ENCODE measurements around the gene TRMT44.

TRMT44 gene

GRCh38 chr4:8517946-8518345 lies 77.4 kb downstream of the TRMT44 start:
- H3K4me3 ChIP-seq (ENCODE audit: low read depth in 1 of 2, low read length in 2 of 2): no peak overlapping the region
- H3K9me3 ChIP-seq (ENCODE audit: insufficient read depth, low read length, severe bottlenecking): no peaks in the 10 kb centered on the region
- no peak overlapping the region for H3K9ac ChIP-seq (ENCODE audit: low read depth, low read length)
- TF ChIP-seq EZH2 (IDR thresholded peaks at IDR 0.05; ENCODE audit: borderline replicate concordance, low read depth, low read length, severe bottlenecking) (no peak), CTCF (IDR thresholded peaks at IDR 0.05; ENCODE audit: borderline replicate concordance, extremely low read depth, low read length, poor library complexity, severe bottlenecking) (no peak)
- ATAC-seq (ENCODE audit: insufficient read depth, low read depth) (no peak), DNase-seq (no peak)
- H3K4me2 ChIP-seq (ENCODE audit: insufficient read depth, low read length): no peak overlapping the region
- H3K79me2 ChIP-seq (ENCODE audit: insufficient read depth, low read length): no peaks in the 10 kb centered on the region
- no peaks in the 10 kb centered on the region for H3K27me3 ChIP-seq (ENCODE audit: insufficient read depth, low read length, poor library complexity)
- no peaks in the 10 kb centered on the region for H3K4me1 ChIP-seq (ENCODE audit: insufficient read depth, low read length)
- no peak overlapping the region for H3K27ac ChIP-seq (ENCODE audit: low read length)
- no peak overlapping the region for H2AFZ ChIP-seq (ENCODE audit: low read depth, low read length)
- no peaks in the 10 kb centered on the region for H3K36me3 ChIP-seq (ENCODE audit: insufficient read depth, low read length)
- no peaks in the 10 kb centered on the region; the same call in 1 of the 2 replicates for H4K20me1 ChIP-seq (ENCODE audit: insufficient read depth, low read length)

DNA sequence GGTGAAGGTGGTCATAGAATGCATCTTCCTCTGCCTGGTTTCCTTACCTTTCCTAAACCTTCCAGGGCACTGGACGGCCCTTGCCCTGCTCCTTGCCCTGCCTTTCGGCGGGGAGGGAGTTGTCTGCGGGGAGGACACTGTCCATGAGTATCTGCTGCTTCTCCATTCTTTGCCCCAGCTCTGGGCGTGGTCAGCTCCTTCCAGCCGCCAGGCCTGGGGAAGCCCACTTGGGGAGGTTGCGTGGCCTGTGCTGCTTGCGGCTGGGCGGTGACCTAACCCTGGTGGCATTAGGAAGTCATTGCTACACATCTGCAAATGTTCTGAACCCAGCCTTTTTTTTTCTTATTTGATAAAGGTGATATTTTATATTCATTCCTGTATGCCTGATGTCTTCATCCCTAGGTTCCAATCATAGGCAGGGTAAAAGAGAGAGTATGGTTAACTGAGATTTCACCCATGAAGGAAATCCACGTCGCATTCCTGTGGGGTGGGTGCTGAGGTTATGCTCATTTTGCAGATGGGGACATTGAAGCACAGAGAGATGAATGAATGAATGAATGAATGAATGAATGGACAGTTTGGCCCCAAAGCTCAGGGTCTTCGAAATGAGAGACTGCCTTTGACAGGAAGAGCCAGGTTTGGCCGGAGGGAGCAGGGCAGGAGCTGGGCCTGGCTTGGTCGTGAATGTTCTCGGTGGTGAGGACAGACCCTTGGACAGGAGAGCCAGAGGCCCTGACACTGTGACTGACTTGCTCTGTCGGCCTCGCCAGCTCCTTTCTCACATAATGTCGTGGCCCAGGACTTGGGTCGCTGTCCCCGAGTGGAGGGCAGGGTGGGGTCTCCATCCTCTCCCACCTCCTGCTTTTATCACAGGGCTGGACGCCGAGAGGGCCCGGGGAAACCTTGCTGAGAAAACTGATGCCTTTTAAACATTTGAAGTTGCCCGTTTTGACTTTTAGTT lies 81.9 kb downstream of the TRMT44 start:
- H4K20me1 ChIP-seq (ENCODE audit: insufficient read depth, low read length): no peaks in the 10 kb centered on the region; the same call in 1 of the 2 replicates
- H3K36me3 ChIP-seq (ENCODE audit: insufficient read depth, low read length): no peaks in the 10 kb centered on the region
- no peak overlapping the region for H2AFZ ChIP-seq (ENCODE audit: low read depth, low read length)
- DNase-seq (no peak), ATAC-seq (ENCODE audit: insufficient read depth, low read depth) (no peak)
- no peak overlapping the region for H3K4me2 ChIP-seq (ENCODE audit: insufficient read depth, low read length)
- H3K4me1 ChIP-seq (ENCODE audit: insufficient read depth, low read length): no peaks in the 10 kb centered on the region
- H3K27ac ChIP-seq (ENCODE audit: low read length): no peak overlapping the region
- TF ChIP-seq CTCF (IDR thresholded peaks at IDR 0.05; ENCODE audit: borderline replicate concordance, extremely low read depth, low read length, poor library complexity, severe bottlenecking): no peak
- no peaks in the 10 kb centered on the region for H3K27me3 ChIP-seq (ENCODE audit: insufficient read depth, low read length, poor library complexity)
- H3K9ac ChIP-seq (ENCODE audit: low read depth, low read length): no peak overlapping the region
- H3K79me2 ChIP-seq (ENCODE audit: insufficient read depth, low read length): no peaks in the 10 kb centered on the region
- no peaks in the 10 kb centered on the region for H3K9me3 ChIP-seq (ENCODE audit: insufficient read depth, low read length, severe bottlenecking)
- H3K4me3 ChIP-seq (ENCODE audit: low read depth in 1 of 2, low read length in 2 of 2): no peak overlapping the region

DNA sequence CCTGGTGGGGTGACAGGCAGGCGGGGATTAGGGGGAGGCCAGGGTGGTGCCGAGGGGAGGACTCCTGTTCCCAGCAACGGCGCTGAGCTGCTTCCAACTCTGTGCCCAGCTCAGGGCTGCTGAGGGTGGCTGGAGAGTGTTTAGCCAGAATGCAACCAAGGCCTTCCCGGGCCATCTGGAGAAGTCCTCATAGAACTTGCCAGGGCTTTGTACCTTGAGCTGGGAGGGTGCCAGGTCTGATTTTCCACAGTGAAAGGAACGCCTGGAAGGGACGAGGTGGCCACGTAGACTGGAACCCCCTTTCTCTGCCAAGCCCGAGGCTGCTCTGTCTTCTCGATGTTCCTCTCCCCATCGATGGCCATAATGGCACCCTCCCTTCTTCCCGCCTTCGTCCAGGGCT lies 82.6 kb downstream of the TRMT44 start:
- Histone ChIP-seq H2AFZ (ENCODE audit: low read depth, low read length) (no peak overlapping the region), H3K27me3 (ENCODE audit: insufficient read depth, low read length, poor library complexity) (no peaks in the 10 kb centered on the region), H3K79me2 (ENCODE audit: insufficient read depth, low read length) (no peaks in the 10 kb centered on the region), H3K27ac (ENCODE audit: low read length) (no peak overlapping the region), H3K4me2 (ENCODE audit: insufficient read depth, low read length) (no peak overlapping the region), H3K36me3 (ENCODE audit: insufficient read depth, low read length) (no peaks in the 10 kb centered on the region), H4K20me1 (ENCODE audit: insufficient read depth, low read length) (no peaks in the 10 kb centered on the region; the same call in 1 of the 2 replicates), H3K9me3 (ENCODE audit: insufficient read depth, low read length, severe bottlenecking) (no peaks in the 10 kb centered on the region), H3K4me1 (ENCODE audit: insufficient read depth, low read length) (no peaks in the 10 kb centered on the region), H3K9ac (ENCODE audit: low read depth, low read length) (no peak overlapping the region), H3K4me3 (ENCODE audit: low read depth in 1 of 2, low read length in 2 of 2) (no peak overlapping the region)
- TF ChIP-seq CTCF (IDR thresholded peaks at IDR 0.05; ENCODE audit: borderline replicate concordance, extremely low read depth, low read length, poor library complexity, severe bottlenecking): no peak
- no peak for TF ChIP-seq EZH2 (IDR thresholded peaks at IDR 0.05; ENCODE audit: borderline replicate concordance, low read depth, low read length, severe bottlenecking)
- DNase-seq (no peak), ATAC-seq (ENCODE audit: insufficient read depth, low read depth) (no peak)
